SK-N-SH treated with all-trans-retinoic acid at 6 μM for 48 hours (cell line): ENCODE results near the gene MEF2C.

Experiments used
- ATAC-seq: fragments of 200-7000 bp; cut with Tn5 transposase; 3 replicates; pipeline ENCODE4 v1.9.1; 2020; ENCODE audit warnings: mild to moderate bottlenecking, moderate library complexity
- ARNTL ChIP-seq: fragments of 450-650 bp; formaldehyde crosslinking; IDR thresholded peaks from 2 replicates; pipeline ENCODE4 v1.5.0; 2020; ENCODE audit warnings: low read depth, mild to moderate bottlenecking, moderate library complexity, borderline replicate concordance
- BACH2 ChIP-seq: fragments of 250-450 bp; sonication (Bioruptor Pico); IDR thresholded peaks from 2 replicates; pipeline ENCODE4 v1.9.0; 2021; ENCODE audit warnings: mild to moderate bottlenecking, borderline replicate concordance
- CREB5 ChIP-seq: fragments of 250-450 bp; sonication (Bioruptor Pico); IDR thresholded peaks from 2 replicates; pipeline ENCODE4 v1.5.1; 2020; ENCODE audit warnings: low read depth, mild to moderate bottlenecking, moderate library complexity
- CSDC2 ChIP-seq: fragments of 250-450 bp; sonication (Bioruptor Pico); IDR thresholded peaks from 2 replicates; pipeline ENCODE4 v1.5.0; 2020; ENCODE audit warnings: mild to moderate bottlenecking, moderate library complexity
- CSRNP3 ChIP-seq: fragments of 250-450 bp; sonication (Bioruptor Pico); IDR thresholded peaks from 2 replicates; pipeline ENCODE4 v1.5.1; 2021; ENCODE audit warnings: mild to moderate bottlenecking, moderate library complexity
- GLIS3 ChIP-seq: fragments of 250-450 bp; sonication (Bioruptor Pico); IDR thresholded peaks from 2 replicates; pipeline ENCODE4 v1.5.0; 2020; ENCODE audit warnings: mild to moderate bottlenecking, moderate library complexity
- ISL1 ChIP-seq: fragments of 250-450 bp; sonication (Bioruptor Pico); IDR thresholded peaks from 2 replicates; pipeline ENCODE4 v2.1.2; 2022; ENCODE audit warnings: mild to moderate bottlenecking, moderate library complexity
- OSR1 ChIP-seq: fragments of 250-450 bp; sonication (Bioruptor Pico); IDR thresholded peaks from 2 replicates; pipeline ENCODE4 v1.8.0; 2022; ENCODE audit warnings: moderate library complexity, mild to moderate bottlenecking, inconsistent platforms
- PATZ1 ChIP-seq: fragments of 250-450 bp; sonication (Bioruptor Pico); IDR thresholded peaks from 2 replicates; pipeline ENCODE4 v1.8.0; 2020; ENCODE audit warnings: mild to moderate bottlenecking, moderate library complexity, borderline replicate concordance
- POU6F1 ChIP-seq: fragments of 250-450 bp; sonication (Bioruptor Pico); IDR thresholded peaks from 2 replicates; pipeline ENCODE4 v1.8.0; 2021; ENCODE audit warnings: low read depth, mild to moderate bottlenecking, moderate library complexity, borderline replicate concordance
- PPARA ChIP-seq: fragments of 250-450 bp; sonication (Bioruptor Pico); IDR thresholded peaks from 2 replicates; pipeline ENCODE4 v1.5.0; 2020; ENCODE audit warnings: mild to moderate bottlenecking, borderline replicate concordance
- RARB ChIP-seq: fragments of 250-450 bp; sonication (Bioruptor Pico); IDR thresholded peaks from 2 replicates; pipeline ENCODE4 v1.8.0; 2021; ENCODE audit warnings: mild to moderate bottlenecking, moderate library complexity
- SNAI2 ChIP-seq: fragments of 250-450 bp; sonication (Bioruptor Pico); IDR thresholded peaks from 2 replicates; pipeline ENCODE4 v1.5.0; 2020; ENCODE audit warnings: mild to moderate bottlenecking, moderate library complexity
- TCF4 ChIP-seq: fragments of 250-450 bp; sonication (Bioruptor Pico); IDR thresholded peaks from 2 replicates; pipeline ENCODE4 v1.8.0; 2021; ENCODE audit warnings: mild to moderate bottlenecking, moderate library complexity, borderline replicate concordance
- TSHZ2 ChIP-seq: fragments of 250-450 bp; sonication (Bioruptor Pico); IDR thresholded peaks from 2 replicates; pipeline ENCODE4 v1.5.0; 2020; ENCODE audit warnings: mild to moderate bottlenecking, moderate library complexity
- ZC3H10 ChIP-seq: fragments of 250-450 bp; sonication (Bioruptor Pico); IDR thresholded peaks from 2 replicates; pipeline ENCODE4 v1.5.1; 2021; ENCODE audit warnings: mild to moderate bottlenecking, moderate library complexity
- ZFP3 ChIP-seq: fragments of 250-450 bp; sonication (Bioruptor Pico); IDR thresholded peaks from 2 replicates; pipeline ENCODE4 v1.5.0; 2020; ENCODE audit warnings: mild to moderate bottlenecking, moderate library complexity
- ZFP30 ChIP-seq: fragments of 450-650 bp; formaldehyde crosslinking; IDR thresholded peaks from 2 replicates; pipeline ENCODE4 v1.5.0; 2022; ENCODE audit warnings: mild to moderate bottlenecking, moderate library complexity
- ZNF565 ChIP-seq: fragments of 450-650 bp; formaldehyde crosslinking; conservative IDR thresholded peaks from 2 replicates; pipeline ENCODE4 v1.5.0; 2020; ENCODE audit warnings: low read depth, mild to moderate bottlenecking, moderate library complexity
- ZNF70 ChIP-seq: fragments of 450-650 bp; formaldehyde crosslinking; IDR thresholded peaks from 2 replicates; pipeline ENCODE4 v1.5.0; 2020; ENCODE audit warnings: mild to moderate bottlenecking, moderate library complexity
- ZNF8 ChIP-seq: fragments of 450-650 bp; formaldehyde crosslinking; IDR thresholded peaks from 2 replicates; pipeline ENCODE4 v1.5.0; 2020; ENCODE audit warnings: mild to moderate bottlenecking, moderate library complexity

MEF2C gene

GRCh38 chr5:88718736-88719135 lies 164.2 kb downstream of the MEF2C start:
- ATAC-seq, result no peak

GRCh38 chr5:88716101-88716500 lies 166.9 kb downstream of the MEF2C start:
- no peak for ATAC-seq

More at GRCh38 chr5:88718736-88719135, 164.2 kb downstream of the MEF2C start:
- TF ChIP-seq PATZ1 (CRISPR knock-in tag) (no peak), BACH2 (CRISPR knock-in tag) (no peak), ZNF70 (CRISPR knock-in tag) (no peak), ARNTL (CRISPR knock-in tag) (no peak), ZC3H10 (CRISPR knock-in tag) (no peak), RARB (CRISPR knock-in tag) (no peak), ZNF8 (CRISPR knock-in tag) (no peak), CSDC2 (CRISPR knock-in tag) (no peak), CREB5 (CRISPR knock-in tag) (no peak), OSR1 (no peak), ZFP3 (CRISPR knock-in tag) (no peak), ZNF565 (no peak), CSRNP3 (no peak), ISL1 (CRISPR knock-in tag) (no peak), TCF4 (CRISPR knock-in tag) (no peak), TSHZ2 (CRISPR knock-in tag) (no peak), PPARA (CRISPR knock-in tag) (no peak), GLIS3 (CRISPR knock-in tag) (no peak)
- TF ChIP-seq, all 23 proteins: peak for 0

GRCh38 chr5:88715503-88715902 lies 167.5 kb downstream of the MEF2C start:
- no peak for TF ChIP-seq RARB (CRISPR knock-in tag)
- no peak for TF ChIP-seq OSR1
- TF ChIP-seq CSDC2 (CRISPR knock-in tag), result no peak
- no peak for TF ChIP-seq ZNF8 (CRISPR knock-in tag)
- no peak for TF ChIP-seq PPARA (CRISPR knock-in tag)
- TF ChIP-seq PATZ1 (CRISPR knock-in tag), result no peak
- no peak for TF ChIP-seq ZFP30 (CRISPR knock-in tag)
- TF ChIP-seq SNAI2, result no peak
- no peak for TF ChIP-seq ZNF565
- no peak for TF ChIP-seq POU6F1 (CRISPR knock-in tag)
- no peak for TF ChIP-seq TSHZ2 (CRISPR knock-in tag)
- TF ChIP-seq ISL1 (CRISPR knock-in tag), result no peak
- no peak for TF ChIP-seq ZFP3 (CRISPR knock-in tag)
- TF ChIP-seq ARNTL (CRISPR knock-in tag), result no peak
- TF ChIP-seq GLIS3 (CRISPR knock-in tag), result no peak
- ATAC-seq, result no peak

More at GRCh38 chr5:88716101-88716500, 166.9 kb downstream of the MEF2C start:
- no peak for TF ChIP-seq ZNF8 (CRISPR knock-in tag)
